Thoracic aorta (tissue), 2 donors: ENCODE results near the gene LRCOL1. TPM values are rescaled to one million over a fixed set of nuclear protein-coding genes. Genes with fewer than 3 reads are reported as not detected.

Experiments
- ATAC-seq: fragments of 150-250 bp; one replicate; pipeline ENCODE4 v1.8.0; 2017; ENCODE audit warnings: low read depth; ENCODE audit not compliant: insufficient number of reproducible peaks, low FRiP score
- DNase-seq: peaks from one replicate; pipeline ENCODE4 v3.0.0-alpha.2; 2020; ENCODE audit warnings: low spot score
- H3K27ac ChIP-seq, 2 donors: fragments of 200-600 bp; sonication (generic); 1 replicate in 1 of 2; 2 replicates in 1 of 2; pipeline ENCODE4 v1.5.1; 2016; ENCODE audit warnings: mild to moderate bottlenecking in 2 of 2, moderate library complexity in 2 of 2
- H3K27me3 ChIP-seq: fragments of 200-600 bp; sonication (generic); replicated peaks from 2 replicates; pipeline ENCODE4 v1.6.0; 2016; ENCODE audit warnings: mild to moderate bottlenecking; ENCODE audit not compliant: insufficient read depth
- H3K36me3 ChIP-seq: fragments of 200-600 bp; sonication (generic); one replicate; pipeline ENCODE4 v1.5.1; 2016
- H3K4me1 ChIP-seq, 2 donors: fragments of 200-600 bp; sonication (generic); 1 replicate in 1 of 2; 2 replicates in 1 of 2; pipeline versions ENCODE4 v1.5.1 to v1.6.0; 2016; ENCODE audit warnings: low read depth in 2 of 2, mild to moderate bottlenecking in 1 of 2; ENCODE audit not compliant: control insufficient read depth in 1 of 2
- H3K4me3 ChIP-seq: fragments of 200-600 bp; sonication (generic); 2 replicates; pipeline ENCODE4 v1.5.1; 2016; ENCODE audit warnings: mild to moderate bottlenecking
- H3K9me3 ChIP-seq: fragments of 200-600 bp; sonication (generic); 2 replicates; pipeline ENCODE4 v1.5.1; 2016
- total RNA-seq, 2 donors: library from RNA; depleted of rRNA; stranded (reverse); fragments of >200 nt; gene quantifications; one replicate each; pipeline versions ENCODE4 v1.1.0 to v1.2.3, GENCODE V29; 2016
- TF ChIP-seq, protein P1 (sequence below): fragments of 200-600 bp; sonication (generic); IDR thresholded peaks from one replicate; pipeline ENCODE4 v1.5.1; 2019; ENCODE audit warnings: antibody characterized with exemption

Gene LRCOL1
- not detected for total RNA-seq

DNA sequence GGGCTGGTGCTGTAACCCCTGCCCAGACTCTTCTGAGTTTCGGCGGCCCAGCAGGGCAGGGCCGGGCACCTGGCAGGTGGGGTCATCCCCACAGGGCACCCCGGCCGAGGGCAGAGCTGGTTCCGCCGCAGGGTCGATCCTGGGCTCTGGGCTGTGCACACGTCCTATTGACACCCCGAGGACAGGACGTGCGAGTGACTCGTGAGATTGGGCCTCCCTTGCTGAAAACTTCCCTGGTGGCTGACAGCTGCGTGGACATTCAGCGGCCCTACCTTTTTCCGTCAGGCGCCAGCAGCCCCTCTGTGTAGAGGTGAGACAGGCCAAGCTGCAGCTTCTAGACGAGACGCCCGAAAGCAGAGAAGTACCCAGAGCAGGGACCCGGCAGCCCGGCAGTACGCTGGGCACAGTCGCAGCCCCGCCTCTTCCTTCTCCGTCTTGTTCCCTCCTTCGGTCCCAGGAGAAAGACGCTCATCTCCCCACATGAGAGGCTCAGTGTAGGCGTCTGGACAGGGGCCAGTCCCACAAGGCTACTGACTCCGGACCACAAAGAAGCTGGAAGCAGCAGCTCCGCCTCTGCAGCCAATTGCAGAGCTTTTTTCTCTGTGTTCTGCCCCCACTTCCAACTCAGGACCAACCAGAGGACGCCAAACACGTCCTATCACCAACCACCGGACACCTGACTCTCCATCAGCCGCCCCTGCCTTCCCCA lies at the start of gene LRCOL1:
Gene LRCOL1, minus strand, starts transcription at position 532 of the 709 bp plus-strand sequence. CDS start 4,331 bp downstream, outside the sequence.
- no peak for ATAC-seq
- Histone ChIP-seq H3K27ac (no peak within 1 kb of the TSS), H3K27me3 (no peaks in the 10 kb centered on the region), H3K9me3 (no peaks in the 10 kb centered on the region), H3K4me3 (peak within 1 kb of the TSS; percentile 29), H3K4me1 (peaks cover 0 to 11% of the 10 kb centered on the region in 2 donors), H3K36me3 (no peaks in the 10 kb centered on the region)
- DNase-seq: no peak
- TF ChIP-seq, protein P1, sequence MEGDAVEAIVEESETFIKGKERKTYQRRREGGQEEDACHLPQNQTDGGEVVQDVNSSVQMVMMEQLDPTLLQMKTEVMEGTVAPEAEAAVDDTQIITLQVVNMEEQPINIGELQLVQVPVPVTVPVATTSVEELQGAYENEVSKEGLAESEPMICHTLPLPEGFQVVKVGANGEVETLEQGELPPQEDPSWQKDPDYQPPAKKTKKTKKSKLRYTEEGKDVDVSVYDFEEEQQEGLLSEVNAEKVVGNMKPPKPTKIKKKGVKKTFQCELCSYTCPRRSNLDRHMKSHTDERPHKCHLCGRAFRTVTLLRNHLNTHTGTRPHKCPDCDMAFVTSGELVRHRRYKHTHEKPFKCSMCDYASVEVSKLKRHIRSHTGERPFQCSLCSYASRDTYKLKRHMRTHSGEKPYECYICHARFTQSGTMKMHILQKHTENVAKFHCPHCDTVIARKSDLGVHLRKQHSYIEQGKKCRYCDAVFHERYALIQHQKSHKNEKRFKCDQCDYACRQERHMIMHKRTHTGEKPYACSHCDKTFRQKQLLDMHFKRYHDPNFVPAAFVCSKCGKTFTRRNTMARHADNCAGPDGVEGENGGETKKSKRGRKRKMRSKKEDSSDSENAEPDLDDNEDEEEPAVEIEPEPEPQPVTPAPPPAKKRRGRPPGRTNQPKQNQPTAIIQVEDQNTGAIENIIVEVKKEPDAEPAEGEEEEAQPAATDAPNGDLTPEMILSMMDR: no peak

DNA sequence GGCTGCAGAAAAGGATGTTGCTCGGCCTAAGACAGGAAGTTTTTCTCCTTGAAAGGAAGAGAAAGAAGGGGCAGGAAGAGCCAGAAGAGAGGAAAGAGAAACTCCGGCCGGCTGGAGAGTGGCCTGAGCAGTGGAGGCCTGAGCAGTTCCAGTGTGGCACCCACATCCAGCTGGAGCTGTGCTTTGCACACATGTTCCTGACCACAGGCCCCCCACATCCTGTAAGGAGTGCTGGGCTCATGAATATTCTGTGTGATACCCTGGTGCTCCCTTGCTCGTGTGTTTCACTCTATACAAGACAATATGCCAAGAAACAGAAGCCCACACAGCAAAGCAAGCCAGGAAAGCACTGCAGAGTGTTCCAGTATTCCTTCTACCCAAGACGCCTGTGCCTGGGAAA lies 49.7 kb upstream of the LRCOL1 start:
- Histone ChIP-seq H3K4me1 (no peaks in the 10 kb centered on the region), H3K27me3 (no peaks in the 10 kb centered on the region), H3K36me3 (peaks cover 67% of the 10 kb centered on the region), H3K27ac (no peak overlapping the region), H3K9me3 (no peaks in the 10 kb centered on the region), H3K4me3 (no peak overlapping the region)
- DNase-seq (no peak), ATAC-seq (no peak)
- TF ChIP-seq, protein P1: no peak

DNA sequence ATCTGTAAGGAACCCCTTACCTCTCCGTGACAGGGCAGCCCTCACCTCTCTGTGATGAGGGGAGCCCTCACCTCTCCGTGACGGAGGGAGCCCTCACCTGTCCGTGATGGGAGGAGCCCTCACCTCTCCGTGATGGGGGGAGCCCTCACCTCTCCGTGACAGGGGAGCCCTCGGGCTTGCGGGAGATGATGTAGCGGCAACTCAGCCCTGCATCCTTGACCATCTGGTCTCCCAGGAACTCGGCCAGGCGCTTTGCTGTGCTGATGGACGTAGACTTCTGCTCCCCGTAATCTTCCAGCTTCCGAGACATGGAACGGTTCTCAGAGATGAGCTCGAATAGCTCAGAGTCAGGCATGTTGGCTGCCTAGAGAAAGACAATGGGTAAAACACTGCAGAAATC lies 48.8 kb upstream of the LRCOL1 start:
- no peak overlapping the region for H3K4me3 ChIP-seq
- no peaks in the 10 kb centered on the region for H3K4me1 ChIP-seq
- no peak for ATAC-seq
- DNase-seq: no peak
- no peaks in the 10 kb centered on the region for H3K9me3 ChIP-seq
- H3K36me3 ChIP-seq: peaks cover 58% of the 10 kb centered on the region
- TF ChIP-seq, protein P1: no peak
- H3K27me3 ChIP-seq: no peaks in the 10 kb centered on the region
- no peak overlapping the region for H3K27ac ChIP-seq

DNA sequence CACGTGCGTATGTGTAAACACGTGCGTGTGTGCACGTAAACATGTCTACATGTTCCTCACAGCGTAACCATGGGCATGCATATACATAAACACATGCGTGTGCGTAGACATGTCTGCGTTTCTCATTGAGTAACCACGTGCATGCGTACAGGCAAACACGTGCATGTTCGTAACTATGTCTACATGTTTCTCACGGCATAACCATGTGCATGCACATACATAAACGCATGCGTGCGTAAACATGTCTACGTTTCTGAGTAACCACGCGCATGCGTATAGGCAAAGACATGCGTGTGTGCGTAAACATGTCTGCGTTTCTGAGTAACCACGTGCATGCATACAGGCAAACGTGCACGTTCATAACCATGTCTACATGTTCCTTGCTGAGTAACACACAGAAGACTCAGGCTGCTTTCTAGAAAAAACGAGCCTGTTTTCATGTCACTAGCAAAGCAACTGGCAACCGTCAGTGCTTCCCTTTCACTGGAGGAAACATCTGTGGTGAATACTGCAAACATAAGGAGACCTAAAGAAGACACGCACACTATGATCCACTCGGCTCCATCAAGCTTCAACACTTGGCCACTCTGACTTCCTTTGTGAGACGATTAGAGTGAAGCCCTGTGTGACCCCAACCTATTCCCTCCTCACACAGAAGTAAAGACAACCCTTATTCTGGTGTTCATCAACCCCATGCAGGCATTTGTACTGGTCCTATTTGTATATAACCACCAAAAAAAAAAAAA lies 47.9 kb upstream of the LRCOL1 start:
- TF ChIP-seq, protein P1: no peak
- no peak overlapping the region for H3K27ac ChIP-seq
- H3K36me3 ChIP-seq: peaks cover 52% of the 10 kb centered on the region
- H3K9me3 ChIP-seq: no peaks in the 10 kb centered on the region
- ATAC-seq: no peak
- H3K27me3 ChIP-seq: no peaks in the 10 kb centered on the region
- DNase-seq: no peak
- no peak overlapping the region for H3K4me3 ChIP-seq
- no peaks in the 10 kb centered on the region for H3K4me1 ChIP-seq

DNA sequence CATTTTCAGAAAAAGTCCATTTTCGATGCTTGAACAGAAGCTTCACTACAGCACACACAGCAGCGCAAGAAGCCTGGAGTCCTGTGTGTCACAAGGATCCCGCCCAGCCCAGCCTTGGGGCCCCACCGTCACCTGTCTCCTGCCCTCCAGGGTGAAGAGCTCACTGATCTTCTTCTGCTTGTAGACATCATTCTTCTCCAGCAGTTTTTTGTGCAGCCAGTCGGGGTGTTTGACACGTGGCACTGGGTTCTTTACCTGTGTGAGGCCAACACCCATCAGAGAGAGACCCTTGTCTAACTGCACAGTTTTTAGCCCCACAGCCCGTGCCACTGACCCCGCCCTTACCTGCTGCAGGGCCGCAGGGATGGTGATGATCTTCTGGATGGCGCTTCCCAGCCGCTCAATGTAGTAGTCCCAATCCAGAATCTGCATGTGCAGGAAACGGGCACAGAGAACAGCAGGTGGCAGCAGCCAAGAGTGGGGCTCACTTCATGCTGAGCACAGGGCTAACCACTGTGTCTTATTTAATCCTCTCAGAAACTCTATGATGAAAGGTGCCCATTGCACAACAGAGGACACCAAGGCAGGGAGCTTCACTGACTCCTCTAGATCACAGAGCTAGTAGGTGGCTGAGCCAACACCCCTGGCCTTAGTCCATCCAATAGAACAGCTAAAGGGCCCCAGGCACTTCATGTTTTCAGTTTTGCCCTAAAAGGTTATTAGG lies 46.8 kb upstream of the LRCOL1 start:
- DNase-seq: no peak
- Histone ChIP-seq H3K9me3 (no peaks in the 10 kb centered on the region), H3K27me3 (no peaks in the 10 kb centered on the region), H3K27ac (no peak overlapping the region), H3K4me3 (no peak overlapping the region), H3K4me1 (no peaks in the 10 kb centered on the region), H3K36me3 (peaks cover 46% of the 10 kb centered on the region)
- ATAC-seq: no peak
- TF ChIP-seq, protein P1: no peak
